ENCODE results near the gene C1orf185. TPM values are rescaled to one million over a fixed set of nuclear protein-coding genes. Genes with fewer than 3 reads are reported as not detected.

C1orf185 gene
- total RNA-seq, 1 donor from 2014 or later: not detected

GRCh38 chr1:51086496-51087271 lies 15.3 kb upstream of the C1orf185 start:
- H3K9me3 Mint-ChIP-seq: no peaks in the 10 kb centered on the region
- H3K27ac Mint-ChIP-seq: no peak overlapping the region
- no peak for TF ChIP-seq CTCF (conservative IDR thresholded peaks at IDR 0.05)

GRCh38 chr1:51088474-51088873 lies 13.6 kb upstream of the C1orf185 start:
- peaks cover 23% of the 10 kb centered on the region for H3K27me3 Mint-ChIP-seq
- no peak overlapping the region for H3K4me3 Mint-ChIP-seq
- no peaks in the 10 kb centered on the region for H3K36me3 Mint-ChIP-seq
- no peak overlapping the region for H3K27ac Mint-ChIP-seq
- DNase-seq (ENCODE audit: extremely low spot score, unreplicated experiment): no peak
- no peaks in the 10 kb centered on the region for H3K9me3 Mint-ChIP-seq
- H3K4me1 Mint-ChIP-seq (ENCODE audit: unreplicated experiment): no peaks in the 10 kb centered on the region
- TF ChIP-seq CTCF (conservative IDR thresholded peaks at IDR 0.05): no peak

More at GRCh38 chr1:51086496-51087271, 15.3 kb upstream of the C1orf185 start:
- H3K36me3 Mint-ChIP-seq: no peaks in the 10 kb centered on the region
- H3K4me1 Mint-ChIP-seq (ENCODE audit: unreplicated experiment): no peaks in the 10 kb centered on the region
- DNase-seq (ENCODE audit: extremely low spot score, unreplicated experiment): no peak
- H3K27me3 Mint-ChIP-seq: peaks cover 33% of the 10 kb centered on the region
- H3K4me3 Mint-ChIP-seq: no peak overlapping the region

GRCh38 chr1:51093581-51093980 lies 8.4 kb upstream of the C1orf185 start:
- no peak for TF ChIP-seq CTCF (conservative IDR thresholded peaks at IDR 0.05)
- peaks cover 15% of the 10 kb centered on the region for H3K27me3 Mint-ChIP-seq
- H3K4me1 Mint-ChIP-seq (ENCODE audit: unreplicated experiment): no peaks in the 10 kb centered on the region
- no peak overlapping the region for H3K4me3 Mint-ChIP-seq
- H3K27ac Mint-ChIP-seq: no peak overlapping the region
- no peaks in the 10 kb centered on the region for H3K9me3 Mint-ChIP-seq
- DNase-seq (ENCODE audit: extremely low spot score, unreplicated experiment): no peak
- H3K36me3 Mint-ChIP-seq: no peaks in the 10 kb centered on the region

- DNase-seq (ENCODE audit: extremely low spot score, unreplicated experiment): no peak
- Mint-ChIP-seq H3K27me3 (peaks cover 10% of the 10 kb centered on the region), H3K4me1 (ENCODE audit: unreplicated experiment) (no peaks in the 10 kb centered on the region), H3K9me3 (no peaks in the 10 kb centered on the region), H3K36me3 (no peaks in the 10 kb centered on the region), H3K4me3 (no peak overlapping the region), H3K27ac (no peak overlapping the region)
- TF ChIP-seq CTCF (conservative IDR thresholded peaks at IDR 0.05): no peak
Observed at GRCh38 chr1:51097171-51097570, 4.9 kb upstream of the C1orf185 start.

GRCh38 chr1:51100264-51100880 lies 1.7 kb upstream of the C1orf185 start:
- H3K27ac Mint-ChIP-seq: no peak overlapping the region
- DNase-seq (ENCODE audit: extremely low spot score, unreplicated experiment): no peak
- no peaks in the 10 kb centered on the region for H3K36me3 Mint-ChIP-seq
- no peaks in the 10 kb centered on the region for H3K9me3 Mint-ChIP-seq
- peaks cover 7% of the 10 kb centered on the region for H3K27me3 Mint-ChIP-seq
- H3K4me1 Mint-ChIP-seq (ENCODE audit: unreplicated experiment): no peaks in the 10 kb centered on the region
- TF ChIP-seq CTCF (conservative IDR thresholded peaks at IDR 0.05): no peak
- H3K4me3 Mint-ChIP-seq: no peak overlapping the region

All from type B pancreatic cell (in vitro differentiated cells).